GM21825 (cell line): ENCODE measurements around the gene TP53I11.

Experiments
- ATAC-seq: cut with Tn5 transposase; IDR thresholded peaks from one replicate; pipeline ENCODE4 v1.9.1; 2021; ENCODE audit warnings: mild to moderate bottlenecking, moderate library complexity; ENCODE audit not compliant: unreplicated experiment

The TP53I11 gene

GRCh38 chr11:44916331-44916730 lies 34.4 kb downstream of the TP53I11 start:
- no peak for ATAC-seq

GRCh38 chr11:44915621-44916020 lies 35.1 kb downstream of the TP53I11 start:
- no peak for ATAC-seq

- ATAC-seq, result no peak
Measured at GRCh38 chr11:44915004-44915403, 35.7 kb downstream of the TP53I11 start.

- no peak for ATAC-seq
Measured at GRCh38 chr11:44914105-44914504, 36.6 kb downstream of the TP53I11 start.

- no peak for ATAC-seq
Measured at GRCh38 chr11:44913502-44913901, 37.2 kb downstream of the TP53I11 start.

GRCh38 chr11:44912270-44912987 lies 38.3 kb downstream of the TP53I11 start:
- ATAC-seq, result no peak

- ATAC-seq, result no peak
Measured at GRCh38 chr11:44911029-44911814, 39.5 kb downstream of the TP53I11 start.

- ATAC-seq, result no peak
Measured at GRCh38 chr11:44910591-44910990, 40.1 kb downstream of the TP53I11 start.

- ATAC-seq, result no peak
Measured at GRCh38 chr11:44909557-44909956, 41.1 kb downstream of the TP53I11 start.

GRCh38 chr11:44906649-44907048 lies 44.0 kb downstream of the TP53I11 start:
- ATAC-seq, result no peak

- no peak for ATAC-seq
Measured at GRCh38 chr11:44905131-44905866, 45.4 kb downstream of the TP53I11 start.

GRCh38 chr11:44904261-44905020 lies 46.2 kb downstream of the TP53I11 start:
- no peak for ATAC-seq

- no peak for ATAC-seq
Measured at GRCh38 chr11:44903518-44903917, 47.2 kb downstream of the TP53I11 start.

- no peak for ATAC-seq
Measured at GRCh38 chr11:44903035-44903434, 47.6 kb downstream of the TP53I11 start.

- ATAC-seq, result no peak
Measured at GRCh38 chr11:44901786-44902185, 48.9 kb downstream of the TP53I11 start.

GRCh38 chr11:44901120-44901633 lies 49.5 kb downstream of the TP53I11 start:
- no peak for ATAC-seq

- ATAC-seq, result no peak
Measured at GRCh38 chr11:44899959-44900358, 50.7 kb downstream of the TP53I11 start.

- no peak for ATAC-seq
Measured at GRCh38 chr11:44893846-44894617, 56.7 kb downstream of the TP53I11 start.

- ATAC-seq, result no peak
Measured at GRCh38 chr11:44893308-44893822, 57.3 kb downstream of the TP53I11 start.

- no peak for ATAC-seq
Measured at GRCh38 chr11:44892843-44893242, 57.8 kb downstream of the TP53I11 start.
